Effector memory CD8-positive, alpha-beta T cell (primary cell): ENCODE measurements around the gene PORCN.
A peak's percentile ranks its signal among the peaks of the same experiment; 100 is the strongest.
"Not testable (repeated sequence)": the region's sequence is repeated elsewhere in the genome, so short reads cannot be mapped to it uniquely, and the experiment has no call there.

Experiments used
- ATAC-seq: fragments of 150-1000 bp; cut with Tn5 transposase; replicated peaks from 2 replicates; pipeline ENCODE4 v1.10.0; 2021; ENCODE audit warnings: mild to moderate bottlenecking, moderate library complexity
- DNase-seq, 3 experiments: peaks; one replicate each; pipeline ENCODE4 v3.0.0; 2021
- H3K27ac Mint-ChIP-seq, 2 donors: one replicate each; pipeline ENCODE4 v1.8.0; 2022; ENCODE audit warnings: mild to moderate bottlenecking in 2 of 2, mixed read lengths in 2 of 2, moderate library complexity in 2 of 2
- H3K27me3 Mint-ChIP-seq, 2 donors: one replicate each; pipeline ENCODE4 v1.8.0; 2022; ENCODE audit warnings: mixed read lengths in 2 of 2
- H3K36me3 Mint-ChIP-seq: one replicate; pipeline ENCODE4 v1.8.0; 2022; ENCODE audit warnings: mild to moderate bottlenecking, moderate library complexity, mixed read lengths; ENCODE audit not compliant: insufficient read depth
- H3K4me1 Mint-ChIP-seq, 2 donors: one replicate each; pipeline ENCODE4 v1.8.0; 2022; ENCODE audit warnings: low read depth in 2 of 2, mixed read lengths in 2 of 2
- H3K4me3 Mint-ChIP-seq, 2 donors: one replicate each; pipeline ENCODE4 v1.8.0; 2022; ENCODE audit warnings: mild to moderate bottlenecking in 2 of 2, mixed read lengths in 2 of 2, moderate library complexity in 2 of 2
- H3K9me3 Mint-ChIP-seq, 2 donors: one replicate each; pipeline ENCODE4 v1.8.0; 2022; ENCODE audit warnings: mixed read lengths in 2 of 2

The PORCN gene

DNA sequence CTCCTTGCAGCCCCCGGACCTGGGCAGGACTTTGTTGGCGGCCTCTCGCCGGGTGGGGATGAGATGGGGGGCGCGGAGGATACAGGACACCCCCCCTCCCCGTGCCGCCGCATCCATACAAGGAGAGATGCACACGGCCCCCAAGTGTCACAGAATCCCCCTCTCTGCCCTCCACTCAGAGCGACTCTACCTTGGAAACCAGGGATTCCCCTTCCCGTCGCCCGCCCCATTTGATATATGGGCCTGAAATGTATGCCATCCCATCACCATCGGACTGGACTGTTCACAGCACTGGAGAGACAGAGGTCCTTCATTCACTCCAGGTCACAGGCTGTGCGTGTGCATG, 426 bp downstream of the PORCN start:
- H3K36me3 Mint-ChIP-seq, result no peaks in the 10 kb centered on the region
- H3K27me3 Mint-ChIP-seq, result no peaks in the 10 kb centered on the region
- peaks cover 26% of the 10 kb centered on the region in 2 donors for H3K4me1 Mint-ChIP-seq
- no peak for DNase-seq
- H3K27ac Mint-ChIP-seq, result peak overlapping the region; percentile 92 to 96
- H3K4me3 Mint-ChIP-seq, result peak overlapping the region; percentile 91 to 93
- no peaks in the 10 kb centered on the region for H3K9me3 Mint-ChIP-seq
- peak; percentile 47 for ATAC-seq

GRCh38 chrX:48509619-48510018, 827 bp downstream of the PORCN start:
- peaks cover under 1% of the 10 kb centered on the region for H3K36me3 Mint-ChIP-seq
- ATAC-seq (no peak), DNase-seq (no peak)
- H3K4me3 Mint-ChIP-seq, result peak overlapping the region; percentile 91 to 93
- H3K4me1 Mint-ChIP-seq, result peaks cover 26% of the 10 kb centered on the region in 2 donors
- no peaks in the 10 kb centered on the region for H3K27me3 Mint-ChIP-seq
- H3K9me3 Mint-ChIP-seq, result no peaks in the 10 kb centered on the region
- H3K27ac Mint-ChIP-seq, result peak overlapping the region; percentile 92 to 96

- DNase-seq, result no peak
- H3K27ac Mint-ChIP-seq, result peak overlapping the region; percentile 46 to 75
- no peak overlapping the region for H3K4me3 Mint-ChIP-seq
- H3K27me3 Mint-ChIP-seq, result no peaks in the 10 kb centered on the region
- peaks cover 15% of the 10 kb centered on the region for H3K36me3 Mint-ChIP-seq
- H3K4me1 Mint-ChIP-seq, result peaks cover 26% of the 10 kb centered on the region in 2 donors
- no peak for ATAC-seq
- H3K9me3 Mint-ChIP-seq, result no peaks in the 10 kb centered on the region
Observed at GRCh38 chrX:48511560-48511959, 2.8 kb downstream of the PORCN start.

GRCh38 chrX:48512371-48512935, 3.7 kb downstream of the PORCN start:
- Mint-ChIP-seq H3K9me3 (no peaks in the 10 kb centered on the region), H3K4me3 (no peak overlapping the region), H3K27ac (peak overlapping the region; percentile 39 to 46), H3K27me3 (no peaks in the 10 kb centered on the region), H3K36me3 (peaks cover 15% of the 10 kb centered on the region), H3K4me1 (peaks cover 26% of the 10 kb centered on the region in 2 donors)
- no peak for ATAC-seq
- DNase-seq, result no peak

- Mint-ChIP-seq H3K27me3 (no peaks in the 10 kb centered on the region), H3K4me3 (no peak overlapping the region), H3K36me3 (peaks cover 15% of the 10 kb centered on the region), H3K9me3 (no peaks in the 10 kb centered on the region), H3K4me1 (peaks cover 21% of the 10 kb centered on the region in 2 donors), H3K27ac (no peak overlapping the region)
- ATAC-seq (no peak), DNase-seq (no peak)
Observed at GRCh38 chrX:48513670-48514069, 4.9 kb downstream of the PORCN start.

DNA sequence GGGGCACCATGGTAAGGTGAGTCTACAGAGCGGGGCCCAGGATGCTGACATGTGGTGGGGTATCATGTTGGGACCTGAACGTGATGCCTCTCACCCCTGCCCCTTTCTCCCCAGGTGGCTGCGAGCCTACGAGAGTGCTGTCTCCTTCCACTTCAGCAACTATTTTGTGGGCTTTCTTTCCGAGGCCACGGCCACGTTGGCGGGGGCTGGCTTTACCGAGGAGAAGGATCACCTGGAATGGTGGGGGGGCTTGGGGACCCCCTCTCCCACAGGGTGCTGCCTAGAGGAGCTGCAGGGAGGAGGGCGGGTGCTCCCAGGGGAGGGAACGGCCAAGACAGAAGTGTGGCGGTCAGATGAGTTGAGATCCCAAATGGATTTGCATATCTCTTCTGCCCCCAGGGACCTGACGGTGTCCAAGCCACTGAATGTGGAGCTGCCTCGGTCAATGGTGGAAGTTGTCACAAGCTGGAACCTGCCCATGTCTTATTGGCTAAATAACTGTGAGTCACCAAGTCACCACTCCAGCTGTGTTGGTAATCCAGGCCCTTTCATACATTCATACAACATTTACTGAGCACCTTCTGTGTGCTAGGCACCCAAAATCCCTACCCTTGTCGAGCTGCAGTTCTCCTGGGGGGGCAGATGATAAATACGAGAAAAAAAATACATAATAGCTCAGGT, 5.5 kb downstream of the PORCN start:
- no peaks in the 10 kb centered on the region for H3K27me3 Mint-ChIP-seq
- H3K36me3 Mint-ChIP-seq, result peaks cover 15% of the 10 kb centered on the region
- H3K27ac Mint-ChIP-seq, result no peak overlapping the region
- no peak for ATAC-seq
- no peaks in the 10 kb centered on the region for H3K9me3 Mint-ChIP-seq
- no peak for DNase-seq
- peaks cover 19 to 22% of the 10 kb centered on the region in 2 donors for H3K4me1 Mint-ChIP-seq
- no peak overlapping the region for H3K4me3 Mint-ChIP-seq

- Mint-ChIP-seq H3K9me3 (no peaks in the 10 kb centered on the region), H3K27ac (no peak overlapping the region), H3K4me3 (no peak overlapping the region), H3K36me3 (peaks cover 15% of the 10 kb centered on the region), H3K4me1 (peaks cover 12 to 17% of the 10 kb centered on the region in 2 donors), H3K27me3 (no peaks in the 10 kb centered on the region)
- DNase-seq (no peak), ATAC-seq (no peak)
Observed at GRCh38 chrX:48514868-48515460, 6.2 kb downstream of the PORCN start.

DNA sequence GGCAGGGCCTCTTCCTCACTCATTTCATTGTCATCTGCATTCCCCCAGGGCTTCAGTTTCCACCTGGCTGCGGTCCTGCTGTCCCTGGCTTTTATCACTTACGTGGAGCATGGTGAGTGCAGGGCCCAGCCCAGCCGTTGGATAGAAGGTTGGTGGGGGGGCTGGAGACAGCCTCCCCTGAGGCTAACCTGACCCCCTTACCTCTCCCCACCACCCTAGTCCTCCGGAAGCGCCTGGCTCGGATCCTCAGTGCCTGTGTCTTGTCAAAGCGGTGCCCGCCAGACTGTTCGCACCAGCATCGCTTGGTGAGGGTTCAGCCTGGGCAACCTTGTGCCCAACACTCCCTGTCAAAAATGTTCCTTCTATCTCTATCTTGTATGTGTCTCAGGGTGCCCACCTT, 7.0 kb downstream of the PORCN start:
- Mint-ChIP-seq H3K27me3 (no peaks in the 10 kb centered on the region), H3K4me1 (peaks cover 12 to 16% of the 10 kb centered on the region in 2 donors), H3K27ac (no peak overlapping the region), H3K4me3 (no peak overlapping the region), H3K36me3 (peaks cover 15% of the 10 kb centered on the region), H3K9me3 (no peaks in the 10 kb centered on the region)
- DNase-seq (no peak), ATAC-seq (no peak)

GRCh38 chrX:48516285-48516684, 7.5 kb downstream of the PORCN start:
- no peak for DNase-seq
- Mint-ChIP-seq H3K4me1 (peaks cover 13 to 16% of the 10 kb centered on the region in 2 donors), H3K4me3 (no peak overlapping the region), H3K36me3 (peaks cover 15% of the 10 kb centered on the region), H3K9me3 (no peaks in the 10 kb centered on the region), H3K27me3 (no peaks in the 10 kb centered on the region), H3K27ac (no peak overlapping the region)
- no peak for ATAC-seq

GRCh38 chrX:48516987-48517386, 8.2 kb downstream of the PORCN start:
- peaks cover 15% of the 10 kb centered on the region for H3K36me3 Mint-ChIP-seq
- DNase-seq, result no peak
- H3K9me3 Mint-ChIP-seq, result no peaks in the 10 kb centered on the region
- ATAC-seq, result no peak
- H3K4me1 Mint-ChIP-seq, result peaks cover 11 to 15% of the 10 kb centered on the region in 2 donors
- no peak overlapping the region for H3K4me3 Mint-ChIP-seq
- H3K27me3 Mint-ChIP-seq, result no peaks in the 10 kb centered on the region
- H3K27ac Mint-ChIP-seq, result no peak overlapping the region

DNA sequence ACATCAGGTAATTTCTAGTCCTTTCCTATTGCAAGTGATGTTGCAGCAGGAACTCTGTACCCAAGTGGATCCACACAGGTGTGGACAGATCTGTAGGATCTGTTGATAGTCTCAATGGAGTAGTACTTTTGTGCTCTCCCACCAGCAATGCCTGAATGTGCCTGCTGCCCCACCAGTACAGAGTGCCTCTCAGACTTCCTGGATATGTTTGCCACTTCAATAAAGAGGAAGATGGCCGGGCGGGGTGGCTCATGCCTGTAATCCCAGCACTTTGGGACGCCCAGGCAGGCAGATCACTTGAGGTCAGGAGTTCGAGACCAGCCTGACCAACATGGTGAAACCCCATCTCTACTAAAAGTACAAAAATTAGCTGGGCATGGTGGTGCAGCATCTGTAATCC, 10.7 kb downstream of the PORCN start:
- H3K9me3 Mint-ChIP-seq, ATAC-seq, DNase-seq, H3K4me3 Mint-ChIP-seq, H3K27me3 Mint-ChIP-seq: not testable (repeated sequence)
- H3K27ac Mint-ChIP-seq, result peak overlapping the region in 1 of 2 donors; percentile 60
- H3K4me1 Mint-ChIP-seq, result peaks cover 15 to 18% of the 10 kb centered on the region in 2 donors
- peaks cover 30% of the 10 kb centered on the region for H3K36me3 Mint-ChIP-seq

GRCh38 chrX:48520455-48520854, 11.7 kb downstream of the PORCN start:
- H3K4me1 Mint-ChIP-seq, result peaks cover 15 to 18% of the 10 kb centered on the region in 2 donors
- peak overlapping the region; percentile 94 to 97 for H3K27ac Mint-ChIP-seq
- H3K4me3 Mint-ChIP-seq, result peak overlapping the region; percentile 84 to 85
- H3K9me3 Mint-ChIP-seq, result no peaks in the 10 kb centered on the region
- peaks cover 25% of the 10 kb centered on the region for H3K36me3 Mint-ChIP-seq
- no peak for ATAC-seq
- H3K27me3 Mint-ChIP-seq, result no peaks in the 10 kb centered on the region
- DNase-seq, result no peak

DNA sequence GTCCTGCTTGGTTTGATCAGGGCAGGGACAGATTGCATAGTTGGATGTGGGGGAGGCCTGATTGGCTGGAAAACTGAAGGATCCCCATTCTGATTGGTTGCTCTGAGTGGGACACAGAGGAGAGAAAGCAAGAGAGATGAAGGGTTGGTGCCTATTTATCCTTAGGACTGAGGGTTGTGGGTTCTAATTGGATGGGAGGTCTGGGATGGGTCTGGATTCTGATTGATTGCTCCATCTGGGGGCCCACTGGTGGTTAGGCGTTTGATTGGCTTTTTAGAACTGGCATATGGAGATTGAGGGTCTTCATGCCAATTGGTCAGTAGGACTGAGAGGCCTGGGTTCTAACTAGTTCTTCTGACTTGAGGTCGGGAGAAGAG, 12.2 kb downstream of the PORCN start:
- Mint-ChIP-seq H3K27me3 (no peaks in the 10 kb centered on the region), H3K27ac (peak overlapping the region; percentile 94 to 97), H3K36me3 (peaks cover 22% of the 10 kb centered on the region), H3K9me3 (no peaks in the 10 kb centered on the region), H3K4me1 (peaks cover 15 to 18% of the 10 kb centered on the region in 2 donors), H3K4me3 (peak overlapping the region; percentile 84 to 85)
- no peak for ATAC-seq
- DNase-seq, result no peak
